NT2/D1 (cell line): ENCODE data around the gene SERPIND1.

Experiments used
- SUZ12 ChIP-seq: IDR thresholded peaks from 2 replicates; pipeline ENCODE4 v1.6.1; 2011; ENCODE audit not compliant: insufficient read length, insufficient read depth; ENCODE audit errors: extremely low read depth
- ZNF274 ChIP-seq: IDR thresholded peaks from 2 replicates; pipeline ENCODE4 v1.6.1; 2011; ENCODE audit warnings: mild to moderate bottlenecking, low read depth, low read length

GRCh38 chr22:20775342-20775895, 1.5 kb downstream of the SERPIND1 start:
- TF ChIP-seq SUZ12 (no peak), ZNF274 (no peak)
